Fibroblast of villous mesenchyme (primary cell): ENCODE results near the gene GMNN. TPM values are rescaled to one million over a fixed set of nuclear protein-coding genes. Genes with fewer than 3 reads are reported as not detected.

Source experiments
- DNase-seq: peaks from one replicate; pipeline ENCODE4 v3.0.0-alpha.2; 2010; ENCODE audit warnings: low read depth
- H3K4me3 ChIP-seq: 2 replicates; pipeline ENCODE4 v1.5.1; 2011; ENCODE audit warnings: low read depth, mild to moderate bottlenecking, low read length
- CTCF ChIP-seq: IDR thresholded peaks from 2 replicates; pipeline ENCODE4 v1.5.1; 2012; ENCODE audit warnings: low read depth, mild to moderate bottlenecking, low read length; ENCODE audit not compliant: insufficient read depth
- total RNA-seq: library from RNA; depleted of rRNA; stranded (reverse); fragments of >200 nt; gene quantifications from 2 replicates; pipeline ENCODE4 v1.2.3, GENCODE V29; 2012

Gene GMNN
- total RNA-seq, 1 donor, result 24.2 TPM

- no peak for DNase-seq
- H3K4me3 ChIP-seq, result no peak overlapping the region
- TF ChIP-seq CTCF, result no peak
Observed at GRCh38 chr6:24809728-24810127, 35.0 kb downstream of the GMNN start.

GRCh38 chr6:24818346-24818745, 43.6 kb downstream of the GMNN start:
- TF ChIP-seq CTCF, result no peak
- no peak for DNase-seq
- no peak overlapping the region for H3K4me3 ChIP-seq

GRCh38 chr6:24821860-24822444, 47.2 kb downstream of the GMNN start:
- no peak for TF ChIP-seq CTCF
- no peak for DNase-seq
- no peak overlapping the region for H3K4me3 ChIP-seq

- H3K4me3 ChIP-seq, result no peak overlapping the region
- DNase-seq, result peak; percentile 49
- TF ChIP-seq CTCF, result no peak
Observed at GRCh38 chr6:24822696-24823095, 48.0 kb downstream of the GMNN start.

- DNase-seq, result no peak
- no peak for TF ChIP-seq CTCF
- no peak overlapping the region for H3K4me3 ChIP-seq
Observed at GRCh38 chr6:24823185-24823584, 48.4 kb downstream of the GMNN start.

- no peak overlapping the region for H3K4me3 ChIP-seq
- DNase-seq, result no peak
- no peak for TF ChIP-seq CTCF
Observed at GRCh38 chr6:24824142-24824938, 49.6 kb downstream of the GMNN start.
